HG02588 (cell line): ENCODE results near the gene JPH3.

Experiments used
- ATAC-seq: cut with Tn5 transposase; IDR thresholded peaks from one replicate; pipeline ENCODE4 v1.9.1; 2021; ENCODE audit warnings: mild to moderate bottlenecking, moderate library complexity; ENCODE audit not compliant: unreplicated experiment

Gene JPH3

GRCh38 chr16:87625241-87625797, 23.0 kb downstream of the JPH3 start:
- ATAC-seq = no peak

GRCh38 chr16:87626401-87626800, 24.1 kb downstream of the JPH3 start:
- ATAC-seq = no peak

GRCh38 chr16:87626905-87627304, 24.6 kb downstream of the JPH3 start:
- no peak for ATAC-seq

GRCh38 chr16:87627542-87628245, 25.4 kb downstream of the JPH3 start:
- ATAC-seq = no peak

- ATAC-seq = no peak
These were observed 26.1 kb downstream of the JPH3 start for GRCh38 chr16:87628246-87628923.

GRCh38 chr16:87628940-87629339, 26.6 kb downstream of the JPH3 start:
- ATAC-seq = no peak

- no peak for ATAC-seq
These were observed 28.8 kb downstream of the JPH3 start for GRCh38 chr16:87631067-87631466.

GRCh38 chr16:87634411-87634810, 32.1 kb downstream of the JPH3 start:
- no peak for ATAC-seq

GRCh38 chr16:87635541-87636049, 33.3 kb downstream of the JPH3 start:
- no peak for ATAC-seq

- no peak for ATAC-seq
These were observed 33.9 kb downstream of the JPH3 start for GRCh38 chr16:87636050-87636684.

- ATAC-seq = no peak
These were observed 34.4 kb downstream of the JPH3 start for GRCh38 chr16:87636741-87637140.

GRCh38 chr16:87637357-87637756, 35.0 kb downstream of the JPH3 start:
- no peak for ATAC-seq

- ATAC-seq = no peak
These were observed 36.4 kb downstream of the JPH3 start for GRCh38 chr16:87638736-87639135.

GRCh38 chr16:87641721-87642120, 39.4 kb downstream of the JPH3 start:
- no peak for ATAC-seq

GRCh38 chr16:87642491-87642890, 40.2 kb downstream of the JPH3 start:
- ATAC-seq = no peak

- no peak for ATAC-seq
These were observed 41.9 kb downstream of the JPH3 start for GRCh38 chr16:87644186-87644585.

- no peak for ATAC-seq
These were observed 42.3 kb downstream of the JPH3 start for GRCh38 chr16:87644596-87644995.

- ATAC-seq = no peak
These were observed 43.5 kb downstream of the JPH3 start for GRCh38 chr16:87645802-87646201.

GRCh38 chr16:87647431-87648185, 45.3 kb downstream of the JPH3 start:
- ATAC-seq = no peak

GRCh38 chr16:87648236-87648635, 45.9 kb downstream of the JPH3 start:
- ATAC-seq = no peak
